ENCODE data around the gene SOWAHB.

DNA sequence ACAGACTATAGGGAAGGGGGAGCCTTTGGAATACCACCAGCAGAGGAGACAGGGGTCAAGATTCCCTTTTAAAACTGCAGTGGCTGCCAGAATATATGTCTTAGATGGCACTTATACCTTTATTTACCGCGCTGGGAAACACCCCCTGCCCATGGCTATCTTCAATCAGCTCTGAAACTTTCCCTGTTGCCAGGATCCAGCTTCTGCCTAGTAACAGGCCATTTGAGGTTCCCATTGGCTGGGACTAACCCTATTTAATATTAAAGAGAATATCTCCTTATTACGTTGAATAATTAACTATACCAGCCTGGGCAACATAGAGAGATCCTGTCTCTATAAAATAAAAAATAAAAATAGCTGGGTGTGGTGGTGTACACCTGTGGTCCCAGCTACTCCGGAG is 23.8 kb downstream of the SOWAHB start:
- TF ChIP-seq, protein P1, sequence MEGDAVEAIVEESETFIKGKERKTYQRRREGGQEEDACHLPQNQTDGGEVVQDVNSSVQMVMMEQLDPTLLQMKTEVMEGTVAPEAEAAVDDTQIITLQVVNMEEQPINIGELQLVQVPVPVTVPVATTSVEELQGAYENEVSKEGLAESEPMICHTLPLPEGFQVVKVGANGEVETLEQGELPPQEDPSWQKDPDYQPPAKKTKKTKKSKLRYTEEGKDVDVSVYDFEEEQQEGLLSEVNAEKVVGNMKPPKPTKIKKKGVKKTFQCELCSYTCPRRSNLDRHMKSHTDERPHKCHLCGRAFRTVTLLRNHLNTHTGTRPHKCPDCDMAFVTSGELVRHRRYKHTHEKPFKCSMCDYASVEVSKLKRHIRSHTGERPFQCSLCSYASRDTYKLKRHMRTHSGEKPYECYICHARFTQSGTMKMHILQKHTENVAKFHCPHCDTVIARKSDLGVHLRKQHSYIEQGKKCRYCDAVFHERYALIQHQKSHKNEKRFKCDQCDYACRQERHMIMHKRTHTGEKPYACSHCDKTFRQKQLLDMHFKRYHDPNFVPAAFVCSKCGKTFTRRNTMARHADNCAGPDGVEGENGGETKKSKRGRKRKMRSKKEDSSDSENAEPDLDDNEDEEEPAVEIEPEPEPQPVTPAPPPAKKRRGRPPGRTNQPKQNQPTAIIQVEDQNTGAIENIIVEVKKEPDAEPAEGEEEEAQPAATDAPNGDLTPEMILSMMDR (IDR thresholded peaks at IDR 0.05; ENCODE audit: borderline replicate concordance, extremely low read depth, low read length, poor library complexity, severe bottlenecking) = no peak
- no peak for TF ChIP-seq EZH2 (IDR thresholded peaks at IDR 0.05; ENCODE audit: borderline replicate concordance, low read depth, low read length, severe bottlenecking)
